Pancreas (tissue), 10 donors: ENCODE data around the gene SLC25A4. TPM values are rescaled to one million over a fixed set of nuclear protein-coding genes. Genes with fewer than 3 reads are reported as not detected.
"Not testable (repeated sequence)": the region's sequence is repeated elsewhere in the genome, so short reads cannot be mapped to it uniquely, and the experiment has no call there.

Experiments
- ATAC-seq, 4 donors: fragments of 200-7000 bp; cut with Tn5 transposase; one replicate each; pipeline versions ENCODE4 v1.8.0 to v1.9.1; 2020; ENCODE audit warnings: mild to moderate bottlenecking in 4 of 4, moderate library complexity in 4 of 4
- DNase-seq, 6 donors: peaks; one replicate each; pipeline ENCODE4 v3.0.0-alpha.2; 2020
- FAIRE-seq: peaks from 2 replicates; lab custom pipeline; 2012; peaks lifted over from hg19 to GRCh38; lab: Jason Lieb, UNC
- H3K27ac ChIP-seq, 4 donors: fragments of 200-600 bp; sonication (generic); 1 replicate in 3 of 4; 2 replicates in 1 of 4; pipeline versions ENCODE4 v1.5.0 to v1.8.0; 2020
- H3K27me3 ChIP-seq, 4 donors: fragments of 200-600 bp; one replicate each; pipeline ENCODE4 v1.8.0; 2021
- H3K36me3 ChIP-seq, 3 donors: fragments of 200-600 bp; sonication (generic) in 1 of 3; one replicate each; pipeline versions ENCODE4 v1.5.0 to v1.8.0; 2020 to 2021
- H3K4me1 ChIP-seq, 3 donors: fragments of 200-600 bp; one replicate each; pipeline ENCODE4 v1.8.0; 2021
- H3K4me3 ChIP-seq, 4 donors: fragments of 200-600 bp; sonication (generic) in 2 of 4; one replicate each; pipeline versions ENCODE4 v1.5.0 to v1.8.0; 2020 to 2021
- H3K9me3 ChIP-seq, 4 donors: fragments of 200-600 bp; one replicate each; pipeline ENCODE4 v1.8.0; 2021
- CTCF ChIP-seq, 4 donors: fragments of 200-600 bp; sonication (generic) in 3 of 4; IDR thresholded peaks; one replicate each; pipeline versions ENCODE4 v1.5.0 to v1.8.0; 2021; ENCODE audit warnings: antibody characterized with exemption in 4 of 4
- WGBS, 2 donors: extraction: QIAGEN DNeasy Blood & Tissue Kit; methylation state at CpG; one replicate each; pipeline ENCODE4 v1.1.7; 2013; 5-methylcytosine and 5-hydroxymethylcytosine counted together
- intact Hi-C, 3 donors: fragments of 100-400 bp; cut with DNase I; formaldehyde crosslinking; loops; one replicate each; pipeline versions ENCODE4 v1.11.1 to v1.14.2; 2022
- polyA plus RNA-seq, 2 donors: library from polyadenylated mRNA; stranded (reverse); fragments of 200-250 nt; gene quantifications; one replicate each; pipeline ENCODE4 v1.2.3, GENCODE V29; 2013
- total RNA-seq, 6 donors: library from RNA; stranded (reverse); fragmentation: NEBNext Ultra II Directional in 4 of 6; extraction: Animal tissue kit (Norgen Biotek cat#: 25700) in 4 of 6; gene quantifications; one replicate each; pipeline versions ENCODE4 v1.2.1 to v1.2.4, GENCODE V29; 2021 to 2023
- donor health status: healthy with polysubstance abuse.
- donor health status: DM: no; HTN: no; CAD: no; lungs with moderate emphysema.
- donor health status: DM: no; HTN: no; CAD: no.
- donor health status: control.
- donor health status: control.
- donor health status: Bipolar disorder and iron deficiency.
- donor health status: DM: yes; HTN: yes; CAD: no.
- donor health status: DM: no; HTN: no; CAD: no.
- donor health status: DM: no; HTN: no; CAD: no.
- donor health status: DM: yes; HTN: yes; CAD: no.

Gene SLC25A4
- total and polyA plus RNA-seq, 8 donors: 12.4 to 26.5 (median 13.5) TPM

- intact Hi-C loops: no loop called here
- no peak for FAIRE-seq
- Histone ChIP-seq H3K4me1 (peaks cover 15 to 30% (median 24%) of the 10 kb centered on the region in 3 donors), H3K9me3 (no peaks in the 10 kb centered on the region), H3K4me3 (no peak overlapping the region), H3K27me3 (no peaks in the 10 kb centered on the region), H3K27ac (no peak overlapping the region), H3K36me3 (no peaks in the 10 kb centered on the region)
- DNase-seq: no peak
- 86 to 99% methylated on average over 3 of the region's 3 CpGs for WGBS, 2 donors
- TF ChIP-seq CTCF (IDR thresholded peaks at IDR 0.05): no peak
- ATAC-seq: no peak
These were observed 36.7 kb upstream of the SLC25A4 start for GRCh38 chr4:185106353-185106752.

- WGBS, 2 donors: 91 to 92% methylated on average over 6 of the region's 6 CpGs
- H3K27me3 ChIP-seq, H3K9me3 ChIP-seq, ATAC-seq, H3K4me3 ChIP-seq, DNase-seq, FAIRE-seq, intact Hi-C loops, H3K36me3 ChIP-seq: not testable (repeated sequence)
- peak overlapping the region in 2 of 4 donors; percentile 71 to 75 for H3K27ac ChIP-seq
- H3K4me1 ChIP-seq: peaks cover 24 to 39% (median 29%) of the 10 kb centered on the region in 3 donors
These were observed 35.5 kb upstream of the SLC25A4 start for GRCh38 chr4:185107574-185107973.

GRCh38 chr4:185108185-185108584, 34.9 kb upstream of the SLC25A4 start:
- peaks cover 24 to 39% (median 29%) of the 10 kb centered on the region in 3 donors for H3K4me1 ChIP-seq
- FAIRE-seq (no peak), DNase-seq (no peak), ATAC-seq (peak in 3 of 4 donors; percentile 20 to 26 (median 24))
- no peaks in the 10 kb centered on the region for H3K9me3 ChIP-seq
- H3K4me3 ChIP-seq: no peak overlapping the region
- intact Hi-C loops: no loop called here
- TF ChIP-seq CTCF (IDR thresholded peaks at IDR 0.05): no peak
- peak overlapping the region in 3 of 4 donors; percentile 15 to 75 (median 71) for H3K27ac ChIP-seq
- no peaks in the 10 kb centered on the region for H3K36me3 ChIP-seq
- H3K27me3 ChIP-seq: no peaks in the 10 kb centered on the region
- WGBS, 2 donors: 9 to 16% methylated on average over 2 of the region's 2 CpGs

GRCh38 chr4:185108669-185109068, 34.4 kb upstream of the SLC25A4 start:
- no peak overlapping the region for H3K4me3 ChIP-seq
- 19 to 20% methylated on average over 4 of the region's 4 CpGs for WGBS, 2 donors
- H3K27me3 ChIP-seq: no peaks in the 10 kb centered on the region
- intact Hi-C loops: no loop called here
- no peaks in the 10 kb centered on the region for H3K9me3 ChIP-seq
- ATAC-seq (peak; percentile 57 to 84 (median 82)), FAIRE-seq (no peak), DNase-seq (peak in 3 of 6 donors; percentile 37 to 53 (median 47))
- H3K27ac ChIP-seq: peak overlapping the region in 3 of 4 donors; percentile 15 to 75 (median 71)
- no peaks in the 10 kb centered on the region for H3K36me3 ChIP-seq
- peaks cover 24 to 39% (median 29%) of the 10 kb centered on the region in 3 donors for H3K4me1 ChIP-seq
- no peak for TF ChIP-seq CTCF (IDR thresholded peaks at IDR 0.05)

- intact Hi-C loops: no loop called here
These were observed 33.3 kb upstream of the SLC25A4 start for GRCh38 chr4:185109736-185110135.

More at GRCh38 chr4:185109736-185110135, 33.3 kb upstream of the SLC25A4 start:
- Histone ChIP-seq H3K27me3 (no peaks in the 10 kb centered on the region), H3K9me3 (no peaks in the 10 kb centered on the region), H3K4me3 (no peak overlapping the region), H3K4me1 (peaks cover 20 to 39% (median 29%) of the 10 kb centered on the region in 3 donors), H3K36me3 (no peaks in the 10 kb centered on the region), H3K27ac (peak overlapping the region; percentile 20 to 75 (median 57))
- FAIRE-seq (no peak), DNase-seq (no peak), ATAC-seq (no peak)
- TF ChIP-seq CTCF (IDR thresholded peaks at IDR 0.05): no peak
